ENCODE measurements around the gene SOX12. TPM values are rescaled to one million over a fixed set of nuclear protein-coding genes. Genes with fewer than 3 reads are reported as not detected.
A peak's percentile ranks its signal among the peaks of the same experiment; 100 is the strongest.

SOX12 gene
- total and polyA plus RNA-seq, 4 donors: 2.7 to 15.9 (median 5.4) TPM

DNA sequence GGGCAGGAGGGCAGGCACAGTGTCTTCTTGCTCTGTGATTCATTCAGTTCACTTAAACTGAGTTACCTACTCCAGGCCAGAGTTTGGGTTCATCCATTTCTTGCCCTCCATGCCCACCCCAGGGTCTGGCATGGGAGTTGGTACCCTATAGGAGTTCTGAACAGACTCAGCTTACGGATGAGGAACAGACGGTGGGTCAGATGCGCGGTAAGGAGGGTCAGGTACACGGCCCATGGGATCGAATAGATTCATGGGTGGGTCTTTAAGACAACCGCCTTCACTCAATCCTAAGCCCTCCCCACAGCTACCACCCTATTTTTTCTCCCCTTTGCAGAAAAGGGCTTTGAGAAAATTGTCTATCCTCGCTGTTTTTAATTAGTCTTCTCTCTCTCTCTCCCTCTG is 42.1 kb downstream of the SOX12 start:
- Histone ChIP-seq H3K4me3 (no peak overlapping the region), H3K9me3 (ENCODE audit: control insufficient read depth in 4 of 4, insufficient read depth in 3 of 4, low read length in 3 of 4) (no peaks in the 10 kb centered on the region), H3K4me1 (ENCODE audit: control insufficient read depth in 5 of 5, insufficient read depth in 5 of 5, low read length in 5 of 5) (peaks cover 0 to 34% (median 14%) of the 10 kb centered on the region in 5 donors), H3K9ac (ENCODE audit: insufficient read depth in 1 of 2, low read length in 2 of 2) (no peak overlapping the region), H3K36me3 (ENCODE audit: control insufficient read depth in 4 of 4, insufficient read depth in 4 of 4, low read length in 4 of 4) (no peaks in the 10 kb centered on the region), H3K27ac (ENCODE audit: low read depth in 1 of 2, low read length in 1 of 2) (no peak overlapping the region), H3K27me3 (ENCODE audit: control insufficient read depth in 3 of 3, insufficient read depth in 3 of 3, low read length in 2 of 3) (no peaks in the 10 kb centered on the region)
- ATAC-seq (ENCODE audit: insufficient read depth, low FRiP score): no peak
- 83 to 97% methylated on average over 8 of the region's 8 CpGs for WGBS, 2 donors
- DNase-seq: no peak
- TF ChIP-seq, protein P1, sequence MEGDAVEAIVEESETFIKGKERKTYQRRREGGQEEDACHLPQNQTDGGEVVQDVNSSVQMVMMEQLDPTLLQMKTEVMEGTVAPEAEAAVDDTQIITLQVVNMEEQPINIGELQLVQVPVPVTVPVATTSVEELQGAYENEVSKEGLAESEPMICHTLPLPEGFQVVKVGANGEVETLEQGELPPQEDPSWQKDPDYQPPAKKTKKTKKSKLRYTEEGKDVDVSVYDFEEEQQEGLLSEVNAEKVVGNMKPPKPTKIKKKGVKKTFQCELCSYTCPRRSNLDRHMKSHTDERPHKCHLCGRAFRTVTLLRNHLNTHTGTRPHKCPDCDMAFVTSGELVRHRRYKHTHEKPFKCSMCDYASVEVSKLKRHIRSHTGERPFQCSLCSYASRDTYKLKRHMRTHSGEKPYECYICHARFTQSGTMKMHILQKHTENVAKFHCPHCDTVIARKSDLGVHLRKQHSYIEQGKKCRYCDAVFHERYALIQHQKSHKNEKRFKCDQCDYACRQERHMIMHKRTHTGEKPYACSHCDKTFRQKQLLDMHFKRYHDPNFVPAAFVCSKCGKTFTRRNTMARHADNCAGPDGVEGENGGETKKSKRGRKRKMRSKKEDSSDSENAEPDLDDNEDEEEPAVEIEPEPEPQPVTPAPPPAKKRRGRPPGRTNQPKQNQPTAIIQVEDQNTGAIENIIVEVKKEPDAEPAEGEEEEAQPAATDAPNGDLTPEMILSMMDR (IDR thresholded peaks at IDR 0.05; ENCODE audit: control extremely low read depth, extremely low read depth): no peak

DNA sequence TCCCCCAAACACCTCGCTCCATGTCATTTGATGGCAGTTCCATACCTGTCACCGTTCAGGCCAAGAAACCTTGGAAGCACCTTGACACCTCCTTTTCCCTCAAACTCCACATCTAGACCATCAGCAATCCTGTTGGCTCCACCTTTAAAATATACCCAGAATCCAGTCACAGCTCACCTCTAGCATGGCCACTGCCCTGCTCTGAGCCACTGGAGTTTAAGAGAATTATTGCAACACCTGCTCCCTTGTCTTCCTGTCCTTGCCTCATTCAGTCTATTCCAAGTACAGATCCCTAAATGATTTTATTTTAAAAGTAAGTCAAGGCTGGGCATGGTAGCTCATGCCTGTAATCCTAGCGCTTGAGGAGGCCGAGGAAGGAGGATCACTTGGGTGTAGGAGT is 43.6 kb downstream of the SOX12 start:
- peaks cover 0 to 30% (median 19%) of the 10 kb centered on the region in 5 donors for H3K4me1 ChIP-seq (ENCODE audit: control insufficient read depth in 5 of 5, insufficient read depth in 5 of 5, low read length in 5 of 5)
- H3K9me3 ChIP-seq (ENCODE audit: control insufficient read depth in 4 of 4, insufficient read depth in 3 of 4, low read length in 3 of 4): no peaks in the 10 kb centered on the region
- no peak overlapping the region for H3K27ac ChIP-seq (ENCODE audit: low read depth in 1 of 2, low read length in 1 of 2)
- ATAC-seq (ENCODE audit: insufficient read depth, low FRiP score) (no peak), DNase-seq (no peak)
- WGBS, 2 donors: 97% methylated on average over 4 of the region's 4 CpGs
- H3K9ac ChIP-seq (ENCODE audit: insufficient read depth in 1 of 2, low read length in 2 of 2): no peak overlapping the region
- no peak overlapping the region for H3K4me3 ChIP-seq
- H3K27me3 ChIP-seq (ENCODE audit: control insufficient read depth in 3 of 3, insufficient read depth in 3 of 3, low read length in 2 of 3): no peaks in the 10 kb centered on the region
- TF ChIP-seq, protein P1 (IDR thresholded peaks at IDR 0.05; ENCODE audit: control extremely low read depth, extremely low read depth): no peak
- no peaks in the 10 kb centered on the region for H3K36me3 ChIP-seq (ENCODE audit: control insufficient read depth in 4 of 4, insufficient read depth in 4 of 4, low read length in 4 of 4)

DNA sequence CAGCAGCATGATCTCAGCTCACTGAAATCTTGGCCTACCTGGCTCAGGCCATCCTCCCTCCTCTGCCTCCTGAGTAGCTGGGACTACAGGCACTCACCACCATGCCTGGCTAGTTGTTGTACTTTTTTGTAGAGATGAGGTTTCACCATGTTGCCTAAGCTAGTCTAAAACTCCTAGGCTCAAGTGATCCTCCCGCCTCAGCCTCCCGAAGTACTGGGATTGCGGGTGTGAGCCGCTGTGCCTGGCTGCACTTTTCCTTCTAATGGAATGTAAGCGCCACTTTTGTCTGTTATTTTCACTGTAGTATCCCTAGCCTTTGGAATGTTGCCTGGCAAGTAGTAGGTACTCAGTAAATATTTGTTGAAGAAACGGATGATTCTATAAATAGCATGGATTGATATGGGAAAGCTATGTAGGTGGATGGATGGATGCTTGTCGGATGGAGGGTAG is 44.8 kb downstream of the SOX12 start:
- H3K9ac ChIP-seq (ENCODE audit: insufficient read depth in 1 of 2, low read length in 2 of 2): no peak overlapping the region
- ATAC-seq (ENCODE audit: insufficient read depth, low FRiP score) (no peak), DNase-seq (peak in 2 of 3 donors; percentile 45 to 73)
- TF ChIP-seq, protein P1 (IDR thresholded peaks at IDR 0.05; ENCODE audit: control extremely low read depth, extremely low read depth): no peak
- H3K9me3 ChIP-seq (ENCODE audit: control insufficient read depth in 4 of 4, insufficient read depth in 3 of 4, low read length in 3 of 4): no peaks in the 10 kb centered on the region
- no peaks in the 10 kb centered on the region for H3K27me3 ChIP-seq (ENCODE audit: control insufficient read depth in 3 of 3, insufficient read depth in 3 of 3, low read length in 2 of 3)
- H3K4me1 ChIP-seq (ENCODE audit: control insufficient read depth in 5 of 5, insufficient read depth in 5 of 5, low read length in 5 of 5): peaks cover 0 to 27% (median 19%) of the 10 kb centered on the region in 5 donors
- H3K4me3 ChIP-seq: no peak overlapping the region
- peak overlapping the region in 1 of 2 donors; percentile 76 for H3K27ac ChIP-seq (ENCODE audit: low read depth in 1 of 2, low read length in 1 of 2)
- WGBS, 2 donors: 55 to 80% methylated on average over 7 of the region's 7 CpGs
- H3K36me3 ChIP-seq (ENCODE audit: control insufficient read depth in 4 of 4, insufficient read depth in 4 of 4, low read length in 4 of 4): no peaks in the 10 kb centered on the region

Data from lung (tissue), 12 donors.